HepG2 (cell line): ENCODE measurements around the gene PREP.

Experiments
- CREB1 ChIP-seq, 2 experiments: fragments of 450-650 bp in 1 of 2; IDR thresholded peaks; 2 replicates each; pipeline ENCODE4 v1.6.1; 2016 to 2017; ENCODE audit warnings: control low read depth in 1 of 2, mild to moderate bottlenecking in 1 of 2, missing compliant biosample characterization in 1 of 2, missing genetic modification characterization in 1 of 2
- NR1H2 ChIP-seq: sonication (generic); formaldehyde crosslinking; IDR thresholded peaks from 2 replicates; pipeline ENCODE4 v1.8.1; 2022; ENCODE audit warnings: low read depth, missing genetic modification reagents, borderline replicate concordance
- TF ChIP-seq, protein P1 (sequence below): sonication (generic); formaldehyde crosslinking; IDR thresholded peaks from 2 replicates; pipeline ENCODE4 v1.5.0; 2020; ENCODE audit warnings: mild to moderate bottlenecking, missing genetic modification reagents, moderate library complexity

DNA sequence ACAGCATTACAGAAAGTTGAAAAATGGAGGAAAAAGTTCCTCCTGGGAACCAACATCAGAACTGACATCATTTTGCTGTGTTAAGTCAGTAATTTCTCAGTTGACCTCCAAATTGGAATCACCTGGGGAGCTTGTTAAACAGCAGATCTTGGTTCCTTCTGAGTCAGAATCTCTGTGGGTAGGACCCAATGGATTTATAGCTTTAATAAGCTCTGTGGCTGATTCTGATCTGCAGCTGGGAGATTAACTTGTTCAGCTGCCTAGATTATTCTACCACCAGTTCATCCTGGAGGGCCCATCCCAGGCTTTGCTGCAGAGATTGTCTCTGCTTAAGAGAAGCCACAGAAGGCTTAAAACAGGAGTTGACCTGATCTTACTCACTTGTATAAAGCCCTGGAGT lies 132.4 kb downstream of the PREP start:
- no peak for TF ChIP-seq CREB1 (IDR thresholded peaks at IDR 0.05)
- TF ChIP-seq CREB1 (CRISPR knock-in tag; IDR thresholded peaks at IDR 0.05): no peak
- TF ChIP-seq, protein P1, sequence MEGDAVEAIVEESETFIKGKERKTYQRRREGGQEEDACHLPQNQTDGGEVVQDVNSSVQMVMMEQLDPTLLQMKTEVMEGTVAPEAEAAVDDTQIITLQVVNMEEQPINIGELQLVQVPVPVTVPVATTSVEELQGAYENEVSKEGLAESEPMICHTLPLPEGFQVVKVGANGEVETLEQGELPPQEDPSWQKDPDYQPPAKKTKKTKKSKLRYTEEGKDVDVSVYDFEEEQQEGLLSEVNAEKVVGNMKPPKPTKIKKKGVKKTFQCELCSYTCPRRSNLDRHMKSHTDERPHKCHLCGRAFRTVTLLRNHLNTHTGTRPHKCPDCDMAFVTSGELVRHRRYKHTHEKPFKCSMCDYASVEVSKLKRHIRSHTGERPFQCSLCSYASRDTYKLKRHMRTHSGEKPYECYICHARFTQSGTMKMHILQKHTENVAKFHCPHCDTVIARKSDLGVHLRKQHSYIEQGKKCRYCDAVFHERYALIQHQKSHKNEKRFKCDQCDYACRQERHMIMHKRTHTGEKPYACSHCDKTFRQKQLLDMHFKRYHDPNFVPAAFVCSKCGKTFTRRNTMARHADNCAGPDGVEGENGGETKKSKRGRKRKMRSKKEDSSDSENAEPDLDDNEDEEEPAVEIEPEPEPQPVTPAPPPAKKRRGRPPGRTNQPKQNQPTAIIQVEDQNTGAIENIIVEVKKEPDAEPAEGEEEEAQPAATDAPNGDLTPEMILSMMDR (CRISPR knock-in tag): no peak
- TF ChIP-seq NR1H2 (CRISPR knock-in tag): no peak
